ENCODE results near the gene ZNF469. TPM values are rescaled to one million over a fixed set of nuclear protein-coding genes. Genes with fewer than 3 reads are reported as not detected.

The ZNF469 gene
- total RNA-seq, 1 donor from 2014 or later: 0.59 TPM

DNA sequence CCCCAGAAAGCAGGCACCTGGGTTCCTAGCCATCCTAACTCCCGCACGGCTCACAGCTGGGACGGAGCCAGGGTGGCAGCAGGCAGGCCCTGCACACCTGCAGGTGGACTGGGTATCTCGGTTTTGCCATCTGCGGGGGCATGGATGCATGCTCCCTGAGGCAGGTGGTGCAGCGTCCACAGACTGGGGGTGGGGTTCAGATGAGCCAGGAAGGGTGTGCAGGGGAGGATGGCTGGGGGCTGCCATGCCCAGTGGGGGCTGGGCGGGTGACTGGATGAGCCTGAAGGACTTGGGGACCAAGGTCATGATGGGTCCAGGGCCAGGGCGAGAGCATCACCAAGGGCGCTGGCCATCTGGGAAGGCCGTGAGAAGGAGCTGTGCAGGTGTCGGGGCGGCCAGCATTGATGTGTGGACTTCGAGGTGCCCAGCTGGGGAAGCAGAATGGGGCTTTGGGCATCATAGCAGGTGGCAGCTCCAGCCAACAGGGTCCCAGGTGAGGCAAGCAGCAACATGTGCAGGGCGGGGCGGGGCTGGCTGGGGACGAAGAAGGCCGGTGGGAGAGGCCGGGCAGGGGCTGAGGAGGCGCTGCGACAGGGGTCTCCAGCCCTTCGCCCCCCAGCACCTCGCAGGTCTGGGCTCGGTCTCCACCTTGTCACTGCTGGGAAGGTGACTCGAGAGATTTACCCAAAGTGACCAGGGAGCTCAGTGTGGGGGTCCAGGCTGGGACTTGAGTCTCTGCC lies 41.0 kb upstream of the ZNF469 start:
- Mint-ChIP-seq H3K27ac (no peak overlapping the region), H3K4me1 (ENCODE audit: low read depth) (no peaks in the 10 kb centered on the region), H3K9me3 (peaks cover 6% of the 10 kb centered on the region), H3K4me3 (ENCODE audit: low read depth) (no peak overlapping the region), H3K27me3 (ENCODE audit: low read depth) (no peaks in the 10 kb centered on the region), H3K36me3 (ENCODE audit: low read depth) (no peaks in the 10 kb centered on the region)
- no peak for DNase-seq (ENCODE audit: low spot score)
- intact Hi-C loops (cut with micrococcal nuclease): no loop called here

DNA sequence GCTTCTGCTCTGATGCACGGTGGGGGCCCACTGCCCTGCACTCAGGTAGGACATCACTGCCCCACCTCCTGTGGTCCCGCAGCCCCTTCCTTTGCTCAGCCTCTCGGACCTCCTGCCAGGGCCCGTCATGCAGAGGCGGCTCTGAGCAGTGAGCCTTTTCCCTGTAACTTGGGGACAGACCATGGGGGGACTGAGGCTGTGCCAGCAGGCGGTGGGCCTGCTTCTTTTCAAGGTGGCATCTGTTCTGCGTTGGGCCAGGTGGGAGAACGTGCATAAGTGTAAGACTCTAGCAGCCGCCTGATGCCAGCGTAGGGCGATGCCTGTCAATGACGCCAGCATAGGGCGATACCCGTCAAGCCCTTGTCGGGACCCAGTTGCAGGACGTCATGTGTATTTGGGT lies 40.3 kb upstream of the ZNF469 start:
- no peak for DNase-seq (ENCODE audit: low spot score)
- no peaks in the 10 kb centered on the region for H3K9me3 Mint-ChIP-seq
- H3K27me3 Mint-ChIP-seq (ENCODE audit: low read depth): no peaks in the 10 kb centered on the region
- intact Hi-C loops (cut with micrococcal nuclease): no loop called here
- no peak overlapping the region for H3K27ac Mint-ChIP-seq
- H3K4me1 Mint-ChIP-seq (ENCODE audit: low read depth): no peaks in the 10 kb centered on the region
- H3K4me3 Mint-ChIP-seq (ENCODE audit: low read depth): no peak overlapping the region
- no peaks in the 10 kb centered on the region for H3K36me3 Mint-ChIP-seq (ENCODE audit: low read depth)

DNA sequence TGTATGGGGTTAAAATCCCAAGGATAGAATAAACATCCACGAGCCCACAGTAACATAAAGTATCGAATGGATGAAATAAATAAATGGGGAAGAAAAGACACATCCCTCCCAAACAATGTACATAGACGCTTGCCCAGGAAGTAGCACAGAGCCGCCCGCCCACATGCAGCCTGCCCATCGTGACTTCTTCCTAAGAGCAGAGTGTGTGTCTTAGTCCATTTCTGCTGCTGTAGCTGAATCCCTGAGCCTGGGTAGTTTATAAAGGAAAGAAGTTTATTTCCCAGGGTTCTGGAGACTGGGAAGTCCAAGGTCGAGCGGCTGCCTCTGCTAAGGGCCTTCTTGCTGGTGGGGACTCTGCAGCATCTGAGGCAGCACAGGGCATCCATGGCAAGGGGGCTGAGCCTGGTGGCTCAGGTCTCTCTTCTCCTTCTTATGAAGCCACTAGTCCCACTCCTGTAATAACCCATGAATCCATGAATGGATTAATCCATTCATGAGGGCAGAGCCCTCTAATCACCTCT lies 39.4 kb upstream of the ZNF469 start:
- Mint-ChIP-seq H3K27me3 (ENCODE audit: low read depth) (no peaks in the 10 kb centered on the region), H3K27ac (no peak overlapping the region), H3K4me3 (ENCODE audit: low read depth) (no peak overlapping the region), H3K36me3 (ENCODE audit: low read depth) (no peaks in the 10 kb centered on the region), H3K9me3 (no peaks in the 10 kb centered on the region), H3K4me1 (ENCODE audit: low read depth) (no peaks in the 10 kb centered on the region)
- DNase-seq (ENCODE audit: low spot score): no peak
- intact Hi-C loops (cut with micrococcal nuclease): no loop called here

- Mint-ChIP-seq H3K36me3 (ENCODE audit: low read depth) (no peaks in the 10 kb centered on the region), H3K27ac (no peak overlapping the region), H3K4me1 (ENCODE audit: low read depth) (no peaks in the 10 kb centered on the region), H3K4me3 (ENCODE audit: low read depth) (no peak overlapping the region), H3K27me3 (ENCODE audit: low read depth) (no peaks in the 10 kb centered on the region), H3K9me3 (no peaks in the 10 kb centered on the region)
- intact Hi-C loops (cut with micrococcal nuclease): no loop called here
- DNase-seq (ENCODE audit: low spot score): no peak
These were observed 38.2 kb upstream of the ZNF469 start for GRCh38 chr16:88344411-88345030.

GRCh38 chr16:88345031-88345720 lies 37.6 kb upstream of the ZNF469 start:
- intact Hi-C loops (cut with micrococcal nuclease): no loop called here
- H3K9me3 Mint-ChIP-seq: no peaks in the 10 kb centered on the region
- H3K4me1 Mint-ChIP-seq (ENCODE audit: low read depth): no peaks in the 10 kb centered on the region
- H3K36me3 Mint-ChIP-seq (ENCODE audit: low read depth): no peaks in the 10 kb centered on the region
- no peak for DNase-seq (ENCODE audit: low spot score)
- H3K4me3 Mint-ChIP-seq (ENCODE audit: low read depth): no peak overlapping the region
- no peak overlapping the region for H3K27ac Mint-ChIP-seq
- H3K27me3 Mint-ChIP-seq (ENCODE audit: low read depth): no peaks in the 10 kb centered on the region

GRCh38 chr16:88345721-88346560 lies 36.8 kb upstream of the ZNF469 start:
- H3K4me3 Mint-ChIP-seq (ENCODE audit: low read depth): no peak overlapping the region
- no peaks in the 10 kb centered on the region for H3K27me3 Mint-ChIP-seq (ENCODE audit: low read depth)
- no peaks in the 10 kb centered on the region for H3K9me3 Mint-ChIP-seq
- H3K27ac Mint-ChIP-seq: no peak overlapping the region
- no peaks in the 10 kb centered on the region for H3K4me1 Mint-ChIP-seq (ENCODE audit: low read depth)
- intact Hi-C loops (cut with micrococcal nuclease): no loop called here
- no peak for DNase-seq (ENCODE audit: low spot score)
- H3K36me3 Mint-ChIP-seq (ENCODE audit: low read depth): no peaks in the 10 kb centered on the region

- no peak for DNase-seq (ENCODE audit: low spot score)
- no peaks in the 10 kb centered on the region for H3K27me3 Mint-ChIP-seq (ENCODE audit: low read depth)
- intact Hi-C loops (cut with micrococcal nuclease): no loop called here
- H3K27ac Mint-ChIP-seq: no peak overlapping the region
- no peaks in the 10 kb centered on the region for H3K4me1 Mint-ChIP-seq (ENCODE audit: low read depth)
- no peaks in the 10 kb centered on the region for H3K9me3 Mint-ChIP-seq
- H3K4me3 Mint-ChIP-seq (ENCODE audit: low read depth): no peak overlapping the region
- no peaks in the 10 kb centered on the region for H3K36me3 Mint-ChIP-seq (ENCODE audit: low read depth)
These were observed 35.9 kb upstream of the ZNF469 start for GRCh38 chr16:88346680-88347505.

- no peaks in the 10 kb centered on the region for H3K27me3 Mint-ChIP-seq (ENCODE audit: low read depth)
- no peaks in the 10 kb centered on the region for H3K4me1 Mint-ChIP-seq (ENCODE audit: low read depth)
- H3K36me3 Mint-ChIP-seq (ENCODE audit: low read depth): no peaks in the 10 kb centered on the region
- H3K9me3 Mint-ChIP-seq: no peaks in the 10 kb centered on the region
- H3K27ac Mint-ChIP-seq: no peak overlapping the region
- no peak overlapping the region for H3K4me3 Mint-ChIP-seq (ENCODE audit: low read depth)
- no peak for DNase-seq (ENCODE audit: low spot score)
- intact Hi-C loops (cut with micrococcal nuclease): no loop called here
These were observed 34.9 kb upstream of the ZNF469 start for GRCh38 chr16:88347656-88348376.

- no peak for DNase-seq (ENCODE audit: low spot score)
- Mint-ChIP-seq H3K36me3 (ENCODE audit: low read depth) (no peaks in the 10 kb centered on the region), H3K9me3 (no peaks in the 10 kb centered on the region), H3K27me3 (ENCODE audit: low read depth) (no peaks in the 10 kb centered on the region), H3K4me1 (ENCODE audit: low read depth) (no peaks in the 10 kb centered on the region), H3K27ac (no peak overlapping the region), H3K4me3 (ENCODE audit: low read depth) (no peak overlapping the region)
- intact Hi-C loops (cut with micrococcal nuclease): no loop called here
These were observed 34.2 kb upstream of the ZNF469 start for GRCh38 chr16:88348377-88349152.

DNA sequence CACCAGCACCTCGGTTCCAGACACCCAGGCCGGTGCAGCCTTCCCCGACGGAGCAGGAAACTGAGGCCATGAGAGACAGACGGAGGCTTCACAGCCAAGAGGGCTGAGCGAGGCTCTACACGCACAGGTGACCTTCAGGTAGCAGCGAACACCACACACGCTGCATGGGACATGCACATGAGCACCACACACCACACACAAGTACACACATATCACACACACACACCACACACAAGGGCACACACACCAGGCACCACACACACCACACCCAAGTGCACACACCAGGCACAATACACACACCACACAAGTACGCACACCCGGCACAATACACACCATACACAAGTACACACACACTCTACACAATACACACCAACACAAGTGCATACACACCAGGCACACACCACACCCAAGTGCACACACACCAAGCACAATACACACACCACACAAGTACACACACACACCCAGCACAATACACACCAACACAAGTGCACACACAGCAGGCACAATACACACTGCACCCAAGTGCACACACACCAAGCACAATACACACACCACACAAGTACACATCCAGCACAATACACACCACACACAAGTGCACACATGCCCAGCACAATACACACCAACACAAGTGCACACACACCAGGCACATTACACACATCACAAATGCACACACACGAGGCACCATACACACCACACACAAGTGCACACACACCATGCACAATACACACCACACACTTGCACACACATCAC lies 33.4 kb upstream of the ZNF469 start:
- Mint-ChIP-seq H3K4me1 (ENCODE audit: low read depth) (no peaks in the 10 kb centered on the region), H3K9me3 (no peaks in the 10 kb centered on the region), H3K4me3 (ENCODE audit: low read depth) (no peak overlapping the region), H3K36me3 (ENCODE audit: low read depth) (no peaks in the 10 kb centered on the region), H3K27me3 (ENCODE audit: low read depth) (no peaks in the 10 kb centered on the region), H3K27ac (no peak overlapping the region)
- DNase-seq (ENCODE audit: low spot score): no peak
- intact Hi-C loops (cut with micrococcal nuclease): no loop called here

Measured in activated T-helper 2 cell treated with anti-CD3 and anti-CD28 coated beads, Interferon-gamma antibody, Interleukin-2, Interleukin-4, amounts not matched to agents 10 μg/mL and 5 μg/mL and 100 μg/mL, durations not matched to agents 14 hours and 24 hours and 36 hours (primary cell).